ENCODE data around the gene GALNT9.

The GALNT9 gene

GRCh38 chr12:132277949-132278348 is 51.4 kb downstream of the GALNT9 start:
- H3K79me2 ChIP-seq (ENCODE audit: insufficient read depth, low read length), result no peaks in the 10 kb centered on the region
- H3K4me1 ChIP-seq (ENCODE audit: insufficient read depth, low read length), result no peaks in the 10 kb centered on the region
- no peaks in the 10 kb centered on the region for H3K36me3 ChIP-seq (ENCODE audit: insufficient read depth, low read length)
- H3K27ac ChIP-seq (ENCODE audit: low read length), result no peak overlapping the region
- TF ChIP-seq CTCF (IDR thresholded peaks at IDR 0.05; ENCODE audit: borderline replicate concordance, extremely low read depth, low read length, poor library complexity, severe bottlenecking) (no peak), EZH2 (IDR thresholded peaks at IDR 0.05; ENCODE audit: borderline replicate concordance, low read depth, low read length, severe bottlenecking) (no peak)
- no peak overlapping the region for H2AFZ ChIP-seq (ENCODE audit: low read depth, low read length)
- H4K20me1 ChIP-seq (ENCODE audit: insufficient read depth, low read length), result no peaks in the 10 kb centered on the region
- ATAC-seq (ENCODE audit: insufficient read depth, low read depth) (no peak), DNase-seq (no peak)
- H3K4me3 ChIP-seq (ENCODE audit: low read depth in 1 of 2, low read length in 2 of 2), result no peak overlapping the region
- no peak overlapping the region for H3K9ac ChIP-seq (ENCODE audit: low read depth, low read length)
- H3K4me2 ChIP-seq (ENCODE audit: insufficient read depth, low read length), result no peak overlapping the region
- H3K9me3 ChIP-seq (ENCODE audit: insufficient read depth, low read length, severe bottlenecking), result no peaks in the 10 kb centered on the region
- no peaks in the 10 kb centered on the region for H3K27me3 ChIP-seq (ENCODE audit: insufficient read depth, low read length, poor library complexity)

GRCh38 chr12:132277374-132277941 is 51.9 kb downstream of the GALNT9 start:
- Histone ChIP-seq H3K36me3 (ENCODE audit: insufficient read depth, low read length) (no peaks in the 10 kb centered on the region), H3K4me2 (ENCODE audit: insufficient read depth, low read length) (no peak overlapping the region), H2AFZ (ENCODE audit: low read depth, low read length) (no peak overlapping the region), H3K9me3 (ENCODE audit: insufficient read depth, low read length, severe bottlenecking) (no peaks in the 10 kb centered on the region), H3K27ac (ENCODE audit: low read length) (no peak overlapping the region), H3K79me2 (ENCODE audit: insufficient read depth, low read length) (no peaks in the 10 kb centered on the region), H4K20me1 (ENCODE audit: insufficient read depth, low read length) (no peaks in the 10 kb centered on the region), H3K4me1 (ENCODE audit: insufficient read depth, low read length) (no peaks in the 10 kb centered on the region), H3K9ac (ENCODE audit: low read depth, low read length) (no peak overlapping the region), H3K4me3 (ENCODE audit: low read depth in 1 of 2, low read length in 2 of 2) (no peak overlapping the region), H3K27me3 (ENCODE audit: insufficient read depth, low read length, poor library complexity) (no peaks in the 10 kb centered on the region)
- DNase-seq (no peak), ATAC-seq (ENCODE audit: insufficient read depth, low read depth) (no peak)
- TF ChIP-seq CTCF (IDR thresholded peaks at IDR 0.05; ENCODE audit: borderline replicate concordance, extremely low read depth, low read length, poor library complexity, severe bottlenecking), result no peak
- TF ChIP-seq EZH2 (IDR thresholded peaks at IDR 0.05; ENCODE audit: borderline replicate concordance, low read depth, low read length, severe bottlenecking), result no peak

- Histone ChIP-seq H3K27me3 (ENCODE audit: insufficient read depth, low read length, poor library complexity) (no peaks in the 10 kb centered on the region), H3K4me2 (ENCODE audit: insufficient read depth, low read length) (no peak overlapping the region)
These were observed 52.5 kb downstream of the GALNT9 start for GRCh38 chr12:132276827-132277373.

More at GRCh38 chr12:132276827-132277373, 52.5 kb downstream of the GALNT9 start:
- H3K9ac ChIP-seq (ENCODE audit: low read depth, low read length), result no peak overlapping the region
- ATAC-seq (ENCODE audit: insufficient read depth, low read depth) (no peak), DNase-seq (no peak)
- no peak overlapping the region for H2AFZ ChIP-seq (ENCODE audit: low read depth, low read length)
- H3K27ac ChIP-seq (ENCODE audit: low read length), result no peak overlapping the region
- H3K9me3 ChIP-seq (ENCODE audit: insufficient read depth, low read length, severe bottlenecking), result no peaks in the 10 kb centered on the region
- H3K36me3 ChIP-seq (ENCODE audit: insufficient read depth, low read length), result no peaks in the 10 kb centered on the region
- H3K4me3 ChIP-seq (ENCODE audit: low read depth in 1 of 2, low read length in 2 of 2), result no peak overlapping the region
- H4K20me1 ChIP-seq (ENCODE audit: insufficient read depth, low read length), result no peaks in the 10 kb centered on the region
- TF ChIP-seq CTCF (IDR thresholded peaks at IDR 0.05; ENCODE audit: borderline replicate concordance, extremely low read depth, low read length, poor library complexity, severe bottlenecking) (no peak), EZH2 (IDR thresholded peaks at IDR 0.05; ENCODE audit: borderline replicate concordance, low read depth, low read length, severe bottlenecking) (no peak)
- H3K4me1 ChIP-seq (ENCODE audit: insufficient read depth, low read length), result no peaks in the 10 kb centered on the region
- H3K79me2 ChIP-seq (ENCODE audit: insufficient read depth, low read length), result no peaks in the 10 kb centered on the region

All from DND-41 (cell line).